Prostate gland (tissue), 2 donors: ENCODE results near the gene MTAP. TPM values are rescaled to one million over a fixed set of nuclear protein-coding genes. Genes with fewer than 3 reads are reported as not detected.

Experiments
- DNase-seq: peaks from one replicate; pipeline ENCODE4 v3.0.0-alpha.2; 2019; ENCODE audit warnings: low spot score
- H3K27ac ChIP-seq, 2 donors: fragments of 200-600 bp; sonication (generic); 2 replicates each; pipeline ENCODE4 v1.5.1; 2017 to 2019
- H3K27me3 ChIP-seq: fragments of 200-600 bp; sonication (generic); replicated peaks from 2 replicates; pipeline ENCODE4 v1.5.1; 2019; ENCODE audit not compliant: insufficient read depth
- H3K36me3 ChIP-seq, 2 donors: fragments of 200-600 bp; sonication (generic); 1 replicate in 1 of 2; 2 replicates in 1 of 2; pipeline versions ENCODE4 v1.5.1 to v1.8.1; 2017 to 2019
- H3K4me1 ChIP-seq: fragments of 200-600 bp; sonication (generic); replicated peaks from 2 replicates; pipeline ENCODE4 v1.5.1; 2019
- H3K4me3 ChIP-seq, 2 donors: fragments of 200-600 bp; sonication (generic); 2 replicates each; pipeline ENCODE4 v1.5.1; 2017 to 2019
- H3K9me3 ChIP-seq: fragments of 200-600 bp; sonication (generic); 2 replicates; pipeline ENCODE4 v1.5.1; 2017
- POLR2A ChIP-seq: fragments of 450-650 bp; IDR thresholded peaks from one replicate; pipeline ENCODE4 v1.6.1; 2016; ENCODE audit warnings: antibody characterized with exemption, mild to moderate bottlenecking
- POLR2AphosphoS5 ChIP-seq: sonication (generic); formaldehyde crosslinking; IDR thresholded peaks from one replicate; pipeline ENCODE4 v1.6.1; 2017; ENCODE audit warnings: antibody characterized with exemption
- WGBS: methylation state at CpG from one replicate; pipeline ENCODE4 v1.1.5; 2018; 5-methylcytosine and 5-hydroxymethylcytosine counted together
- intact Hi-C: fragments of 100-400 bp; cut with DNase I; formaldehyde crosslinking; loops from one replicate; pipeline ENCODE4 v1.14.2; 2022
- total RNA-seq, 2 donors: library from RNA; depleted of rRNA; stranded (reverse); fragments of >200 nt; gene quantifications; one replicate each; pipeline ENCODE4 v1.1.0, GENCODE V29; 2016
- TF ChIP-seq, protein P1 (sequence below), 4 experiments: fragments of 200-600 bp in 2 of 4; fragments of 450-650 bp in 2 of 4; sonication (generic) in 2 of 4; IDR thresholded peaks; 1 replicate in 3 of 4; 2 replicates in 1 of 4; pipeline ENCODE4 v1.5.1; 2016 to 2019; ENCODE audit warnings: antibody characterized with exemption in 4 of 4, mild to moderate bottlenecking in 2 of 4, moderate library complexity in 2 of 4

The MTAP gene
- total RNA-seq, 2 donors from 2014 or later: 13.3 to 33.5 TPM

DNA sequence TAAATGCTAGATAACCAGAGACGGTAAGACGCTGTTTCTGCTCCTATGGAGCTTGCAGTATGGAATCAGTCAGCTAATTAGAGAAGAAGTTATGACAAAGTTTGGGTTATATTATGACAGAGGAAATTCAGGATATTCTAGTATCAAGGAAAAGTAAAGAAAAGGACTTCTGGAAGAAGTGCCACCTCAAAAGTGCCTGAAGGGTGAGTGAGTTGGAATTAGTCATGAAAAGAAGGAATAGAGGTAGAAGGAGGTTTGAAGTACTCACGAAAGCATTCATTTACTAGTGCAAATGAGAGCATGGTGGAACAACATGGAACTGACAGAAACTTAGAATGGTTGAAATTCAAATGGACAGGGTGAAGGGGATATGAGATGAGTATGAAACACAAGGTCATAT, 40.4 kb upstream of the MTAP start:
- intact Hi-C loops: no loop called here

DNA sequence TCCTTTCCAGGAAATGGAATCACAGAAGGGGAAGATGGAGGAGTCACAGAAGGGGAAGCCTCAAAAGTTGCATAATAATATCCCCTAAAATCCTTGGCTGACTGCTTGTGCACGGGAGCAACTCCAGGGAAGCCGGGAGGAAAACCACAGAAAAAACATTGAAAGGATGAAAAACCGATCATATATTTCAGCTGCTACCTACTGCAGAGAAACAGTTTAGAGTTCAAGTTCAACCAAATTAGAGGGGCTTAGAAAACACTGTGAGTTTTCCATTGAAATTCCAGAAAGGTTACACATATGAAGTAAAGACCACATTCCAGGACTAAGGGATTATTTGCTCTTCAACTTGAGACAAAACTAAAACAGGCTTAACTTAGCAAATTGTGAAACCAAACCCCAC, 37.6 kb upstream of the MTAP start:
- H3K27me3 ChIP-seq: no peaks in the 10 kb centered on the region
- no peaks in the 10 kb centered on the region for H3K36me3 ChIP-seq
- WGBS: 75% methylated on average over 3 of the region's 3 CpGs
- intact Hi-C loops: no loop called here
- H3K9me3 ChIP-seq: no peaks in the 10 kb centered on the region
- no peak overlapping the region for H3K4me3 ChIP-seq
- H3K4me1 ChIP-seq: no peaks in the 10 kb centered on the region
- TF ChIP-seq POLR2A: no peak
- TF ChIP-seq POLR2AphosphoS5: no peak
- TF ChIP-seq, protein P1, sequence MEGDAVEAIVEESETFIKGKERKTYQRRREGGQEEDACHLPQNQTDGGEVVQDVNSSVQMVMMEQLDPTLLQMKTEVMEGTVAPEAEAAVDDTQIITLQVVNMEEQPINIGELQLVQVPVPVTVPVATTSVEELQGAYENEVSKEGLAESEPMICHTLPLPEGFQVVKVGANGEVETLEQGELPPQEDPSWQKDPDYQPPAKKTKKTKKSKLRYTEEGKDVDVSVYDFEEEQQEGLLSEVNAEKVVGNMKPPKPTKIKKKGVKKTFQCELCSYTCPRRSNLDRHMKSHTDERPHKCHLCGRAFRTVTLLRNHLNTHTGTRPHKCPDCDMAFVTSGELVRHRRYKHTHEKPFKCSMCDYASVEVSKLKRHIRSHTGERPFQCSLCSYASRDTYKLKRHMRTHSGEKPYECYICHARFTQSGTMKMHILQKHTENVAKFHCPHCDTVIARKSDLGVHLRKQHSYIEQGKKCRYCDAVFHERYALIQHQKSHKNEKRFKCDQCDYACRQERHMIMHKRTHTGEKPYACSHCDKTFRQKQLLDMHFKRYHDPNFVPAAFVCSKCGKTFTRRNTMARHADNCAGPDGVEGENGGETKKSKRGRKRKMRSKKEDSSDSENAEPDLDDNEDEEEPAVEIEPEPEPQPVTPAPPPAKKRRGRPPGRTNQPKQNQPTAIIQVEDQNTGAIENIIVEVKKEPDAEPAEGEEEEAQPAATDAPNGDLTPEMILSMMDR (IDR thresholded peaks at IDR 0.05): no peak
- DNase-seq: no peak
- H3K27ac ChIP-seq: no peak overlapping the region

More for the DNA sequence above, 40.4 kb upstream of the MTAP start:
- no peak overlapping the region for H3K4me3 ChIP-seq
- H3K27ac ChIP-seq: no peak overlapping the region
- 94% methylated on average over 3 of the region's 3 CpGs for WGBS
- no peaks in the 10 kb centered on the region for H3K36me3 ChIP-seq
- DNase-seq: no peak
- H3K4me1 ChIP-seq: no peaks in the 10 kb centered on the region
- no peaks in the 10 kb centered on the region for H3K9me3 ChIP-seq
- no peak for TF ChIP-seq POLR2A
- TF ChIP-seq POLR2AphosphoS5: no peak
- TF ChIP-seq, protein P1 (IDR thresholded peaks at IDR 0.05): no peak
- no peaks in the 10 kb centered on the region for H3K27me3 ChIP-seq

DNA sequence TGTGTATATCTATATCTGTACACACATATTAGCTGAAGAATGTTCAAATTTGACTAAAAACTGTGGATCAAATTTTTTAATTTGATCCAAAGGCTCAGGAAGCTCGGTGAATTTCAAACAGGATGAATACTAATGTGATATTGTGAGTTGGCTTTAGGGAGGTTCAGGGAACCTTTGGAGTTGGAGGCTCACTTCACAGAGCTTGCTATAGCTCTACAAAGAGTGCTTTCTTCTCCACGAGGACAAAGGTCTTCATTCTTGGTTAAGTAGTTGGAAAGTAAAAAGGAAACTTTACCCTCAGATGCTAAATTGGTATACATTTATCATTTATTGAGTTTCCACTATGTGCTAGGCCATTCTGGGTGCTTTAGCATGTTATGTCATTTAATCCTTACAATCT, 36.3 kb upstream of the MTAP start:
- DNase-seq: no peak
- Histone ChIP-seq H3K36me3 (no peaks in the 10 kb centered on the region), H3K9me3 (no peaks in the 10 kb centered on the region), H3K27ac (no peak overlapping the region), H3K4me3 (no peak overlapping the region), H3K27me3 (no peaks in the 10 kb centered on the region), H3K4me1 (no peaks in the 10 kb centered on the region)
- intact Hi-C loops: no loop called here
- TF ChIP-seq POLR2AphosphoS5 (no peak), POLR2A (no peak)
- TF ChIP-seq, protein P1 (IDR thresholded peaks at IDR 0.05): no peak
- 63% methylated on average over 2 of the region's 2 CpGs for WGBS

DNA sequence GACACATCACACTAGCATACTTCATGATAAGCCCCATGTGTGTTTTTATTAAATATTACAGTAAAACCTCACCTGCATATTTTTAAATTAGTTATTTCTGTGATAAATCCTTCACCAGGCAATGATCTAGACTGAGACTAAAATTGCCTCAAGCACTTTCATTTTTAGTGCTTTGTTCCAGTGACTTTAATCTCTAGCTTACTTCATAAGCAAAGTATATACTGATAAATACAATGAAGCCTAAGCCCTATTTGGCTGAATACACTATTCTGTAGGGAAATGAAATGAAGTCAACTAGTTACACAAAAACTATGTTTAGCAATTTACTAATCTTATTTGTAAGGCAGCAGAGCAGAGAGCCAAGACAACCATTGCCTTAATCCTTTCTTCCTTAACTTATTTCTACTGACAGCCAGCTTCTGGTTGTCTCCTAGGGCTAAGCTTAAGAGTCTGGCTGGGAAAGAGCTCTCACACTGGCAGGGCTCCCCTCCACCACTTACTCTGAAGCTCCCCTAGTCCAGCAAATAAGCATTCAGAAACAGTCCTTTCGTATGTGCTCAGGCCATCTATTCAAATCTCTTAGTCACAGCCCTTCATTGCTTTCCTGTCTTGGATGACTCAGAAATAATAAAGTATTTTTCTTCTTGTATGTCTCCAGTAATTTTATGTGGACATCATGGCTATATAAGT, 31.4 kb upstream of the MTAP start:
- intact Hi-C loops: no loop called here
- Histone ChIP-seq H3K36me3 (no peaks in the 10 kb centered on the region), H3K9me3 (no peaks in the 10 kb centered on the region), H3K4me3 (no peak overlapping the region), H3K4me1 (no peaks in the 10 kb centered on the region), H3K27ac (no peak overlapping the region), H3K27me3 (no peaks in the 10 kb centered on the region)
- no peak for TF ChIP-seq POLR2A
- no peak for TF ChIP-seq POLR2AphosphoS5
- TF ChIP-seq, protein P1 (IDR thresholded peaks at IDR 0.05): no peak
- no peak for DNase-seq
- 82% methylated on average over 1 of the region's 1 CpG for WGBS

DNA sequence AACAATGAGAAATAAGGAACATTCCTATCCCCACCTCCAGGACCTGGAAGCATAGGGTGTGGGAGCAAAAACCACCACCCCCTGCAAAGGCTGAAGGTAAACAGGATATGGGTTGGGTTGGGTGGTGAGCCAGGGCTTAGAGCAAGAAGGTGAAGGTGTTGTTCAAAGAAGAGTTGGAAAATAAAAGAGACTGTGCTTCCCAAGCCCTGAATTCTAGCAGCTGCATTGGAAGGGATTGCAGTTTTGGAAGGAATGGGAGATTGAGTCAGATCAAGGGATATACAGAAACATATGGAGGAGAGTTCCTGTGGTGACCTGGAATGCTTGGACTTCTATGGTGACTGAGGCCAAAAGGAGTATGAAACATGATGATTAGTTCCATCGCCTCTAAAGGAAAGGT, 24.7 kb upstream of the MTAP start:
- Histone ChIP-seq H3K9me3 (no peaks in the 10 kb centered on the region), H3K4me1 (no peaks in the 10 kb centered on the region), H3K27me3 (no peaks in the 10 kb centered on the region), H3K4me3 (no peak overlapping the region), H3K36me3 (no peaks in the 10 kb centered on the region), H3K27ac (no peak overlapping the region)
- intact Hi-C loops: no loop called here
- no peak for DNase-seq
- TF ChIP-seq, protein P1 (IDR thresholded peaks at IDR 0.05): no peak
- TF ChIP-seq POLR2A: no peak
- TF ChIP-seq POLR2AphosphoS5: no peak
- WGBS: 87% methylated on average over 1 of the region's 1 CpG
